Hematopoietic multipotent progenitor cell treated with erythropoietin and hydrocortisone succinate and interleukin-3 and kit ligand, for 8 days (in vitro differentiated cells): ENCODE data around the gene GALNT18.
"Not testable (repeated sequence)": the region's sequence is repeated elsewhere in the genome, so short reads cannot be mapped to it uniquely, and the experiment has no call there.

Experiments used
- DNase-seq: peaks from one replicate; pipeline ENCODE4 v3.0.0-alpha.2; 2015

Gene GALNT18

DNA sequence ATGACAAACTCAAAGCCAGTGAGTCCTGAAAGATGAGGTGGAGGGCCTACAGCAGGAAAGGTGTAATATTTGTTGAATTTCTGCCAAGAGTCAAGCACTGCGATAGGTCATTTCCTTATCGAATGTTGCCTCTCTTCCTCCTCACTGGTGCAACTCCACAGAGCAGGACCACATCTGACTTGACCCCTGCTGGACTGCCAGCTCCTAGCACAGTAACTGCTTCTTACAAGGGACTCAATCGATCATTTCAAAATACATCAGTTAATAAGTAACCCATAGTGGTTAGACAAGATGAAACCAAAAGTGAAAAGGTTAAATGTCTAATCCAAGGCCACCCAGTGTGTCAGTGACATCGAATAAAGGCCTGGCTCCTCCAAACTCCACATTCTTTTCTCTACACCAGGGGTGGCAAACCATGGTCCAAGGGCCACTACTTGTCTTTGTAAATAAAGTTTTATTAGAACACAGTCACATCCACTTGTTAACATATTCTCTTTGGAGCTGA lies 170.3 kb downstream of the GALNT18 start:
- DNase-seq = no peak

DNA sequence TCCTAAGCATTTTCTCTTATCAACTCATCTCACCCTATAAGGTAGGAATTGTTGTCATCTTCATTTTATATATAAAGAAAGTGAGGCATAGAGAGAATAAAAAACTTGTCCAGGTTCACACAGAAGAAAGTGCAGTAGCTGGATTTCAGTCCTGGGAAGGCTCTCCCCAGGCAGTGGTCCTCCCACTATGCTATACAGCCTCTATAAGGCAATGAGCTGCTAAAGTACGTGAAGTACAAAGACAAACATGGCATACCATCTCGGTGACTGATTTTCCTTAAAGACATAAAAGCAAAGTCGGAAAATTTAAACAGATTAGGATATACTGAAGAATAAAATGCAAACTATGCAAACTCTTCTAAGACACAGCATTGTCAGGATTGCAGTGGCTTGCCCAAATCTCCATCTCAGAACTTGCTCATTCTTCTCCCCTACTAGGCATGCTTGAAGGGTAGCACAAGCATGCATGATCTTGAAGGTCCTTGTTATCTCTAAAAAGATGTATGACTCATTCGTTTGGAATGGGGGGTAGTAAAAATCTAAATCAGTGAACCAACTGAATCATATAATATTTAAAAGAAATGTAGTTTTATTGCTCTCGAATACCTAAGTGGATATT lies 171.0 kb downstream of the GALNT18 start:
- DNase-seq = no peak

DNA sequence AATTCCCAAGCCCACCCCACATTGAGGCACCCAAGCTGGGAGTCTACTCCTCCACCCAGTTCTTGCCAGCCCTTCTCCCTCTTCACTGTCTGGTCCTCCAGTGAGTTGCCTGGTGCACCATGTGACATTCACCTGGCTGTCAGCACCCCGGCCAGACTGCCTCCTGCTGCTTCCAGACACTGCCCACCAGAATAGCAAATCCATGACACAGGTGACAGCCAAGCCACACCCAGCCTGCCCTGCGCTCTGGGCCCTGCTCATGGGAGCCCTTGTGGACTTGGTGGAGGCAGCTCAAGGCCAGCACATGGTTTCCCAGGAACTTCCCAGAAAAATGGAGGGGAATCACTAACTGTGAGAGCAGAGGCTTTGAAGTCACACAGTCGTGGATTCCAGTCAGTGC lies 172.5 kb downstream of the GALNT18 start:
- no peak for DNase-seq

DNA sequence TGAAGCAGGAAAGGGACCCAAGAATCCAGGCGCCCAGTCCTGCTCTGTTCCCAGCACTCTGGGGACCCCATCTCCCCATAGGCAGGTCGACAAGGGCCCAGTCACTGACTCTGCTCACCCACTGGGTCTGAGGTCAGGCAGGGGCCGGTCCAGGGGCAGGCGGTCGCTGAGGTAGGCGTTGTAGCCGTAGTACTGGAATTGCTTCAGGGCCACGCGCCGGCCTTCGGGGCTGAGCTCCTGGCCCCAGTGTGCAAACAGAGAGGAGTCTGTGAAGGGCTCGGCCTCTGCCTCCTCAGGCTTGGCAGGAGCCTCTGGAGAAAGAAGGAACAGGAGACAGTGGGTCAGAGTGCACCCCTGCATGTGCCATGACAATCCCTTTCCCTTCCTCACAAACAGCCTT lies 173.2 kb downstream of the GALNT18 start:
- DNase-seq = no peak

DNA sequence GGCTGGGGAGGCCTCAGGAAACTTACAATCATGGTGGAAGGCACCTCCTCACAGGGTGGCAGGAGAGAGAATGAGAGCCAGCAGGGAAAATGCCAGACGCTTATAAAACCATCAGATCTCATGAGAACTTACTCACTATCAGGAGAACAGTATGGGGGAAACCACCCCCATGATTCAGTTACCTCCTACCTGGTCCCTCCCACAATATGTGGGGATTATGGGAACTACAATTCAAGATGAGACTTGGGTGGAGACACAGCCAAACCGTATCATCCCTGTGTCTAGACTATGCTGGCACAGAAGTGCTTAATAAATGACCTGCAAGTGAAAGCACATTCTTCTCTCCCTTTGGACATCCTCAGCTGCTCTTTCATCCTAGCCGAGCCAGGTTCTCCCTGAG lies 174.2 kb downstream of the GALNT18 start:
- not testable (repeated sequence) for DNase-seq

DNA sequence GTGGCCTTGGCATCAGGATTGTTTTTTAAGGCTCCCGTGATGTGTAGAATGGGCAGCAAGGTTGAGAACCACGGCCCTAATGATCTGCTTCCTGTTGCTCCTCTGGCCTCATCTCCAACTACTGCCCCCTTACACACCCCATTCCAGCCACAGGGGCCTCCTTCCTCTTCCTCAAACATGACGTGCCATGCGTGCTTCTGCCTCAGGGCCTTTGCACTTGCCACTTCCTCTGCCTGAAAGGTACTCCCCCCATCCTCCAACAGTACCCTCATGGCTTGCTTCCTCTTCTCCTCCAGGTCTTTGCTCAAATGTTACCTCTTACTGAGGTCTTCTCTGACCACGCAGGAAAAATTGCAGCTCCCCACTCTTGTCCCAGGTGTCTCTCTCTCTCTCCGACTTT lies 174.8 kb downstream of the GALNT18 start:
- no peak for DNase-seq

DNA sequence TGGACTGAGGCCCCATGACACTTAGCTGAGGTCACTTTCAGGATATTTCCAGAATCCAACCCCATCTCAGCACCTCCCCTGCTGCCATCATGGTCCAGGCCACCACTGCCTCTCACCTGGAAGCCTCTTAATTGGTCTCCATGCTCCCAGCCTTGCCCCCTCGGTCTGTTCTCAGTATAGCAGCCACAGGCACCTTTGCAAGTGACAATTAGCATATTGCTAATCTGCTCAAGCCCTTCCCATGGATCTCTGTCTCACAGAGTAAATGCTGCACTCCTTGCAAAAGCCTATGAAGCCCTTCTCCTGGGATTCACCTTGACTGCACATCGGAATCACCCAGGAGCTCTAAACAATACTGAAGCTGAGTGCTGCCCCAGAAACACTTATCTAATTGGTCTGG lies 175.2 kb downstream of the GALNT18 start:
- no peak for DNase-seq

DNA sequence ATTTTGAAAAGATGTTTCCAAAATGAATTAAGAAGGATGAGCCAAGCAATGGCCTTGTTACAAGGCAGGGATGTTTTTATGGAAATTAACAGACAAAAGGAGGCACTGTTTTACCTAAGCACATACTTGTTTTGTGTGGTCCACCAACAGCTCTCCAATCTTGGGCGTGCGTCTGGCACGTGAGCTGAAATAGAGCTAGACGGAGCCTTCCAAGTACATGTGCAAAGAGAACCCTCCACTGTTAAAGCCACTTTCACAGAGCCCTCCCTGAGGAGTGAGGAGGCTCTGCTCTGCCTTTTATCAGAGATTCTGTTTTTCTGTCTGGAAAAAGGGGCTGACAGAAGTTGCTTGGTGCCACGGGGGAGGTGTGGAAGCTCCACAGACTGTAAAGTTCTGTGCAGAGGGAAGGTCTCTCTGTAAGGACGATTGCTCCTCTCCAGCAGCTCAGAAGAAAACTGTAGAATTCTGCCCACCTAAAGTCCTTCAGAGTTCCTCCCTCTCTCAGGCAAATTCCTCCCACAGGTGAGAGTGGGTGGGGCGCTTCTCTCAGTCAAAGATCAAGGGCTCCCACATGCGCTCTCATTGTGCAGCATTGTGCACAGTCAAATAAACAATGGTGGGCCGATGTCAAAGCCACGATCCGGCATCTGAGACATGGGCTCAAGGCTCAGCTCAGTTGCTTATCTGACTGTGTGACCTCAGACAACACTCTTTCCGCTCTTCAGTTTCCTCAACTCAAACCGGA lies 176.2 kb downstream of the GALNT18 start:
- DNase-seq = no peak

DNA sequence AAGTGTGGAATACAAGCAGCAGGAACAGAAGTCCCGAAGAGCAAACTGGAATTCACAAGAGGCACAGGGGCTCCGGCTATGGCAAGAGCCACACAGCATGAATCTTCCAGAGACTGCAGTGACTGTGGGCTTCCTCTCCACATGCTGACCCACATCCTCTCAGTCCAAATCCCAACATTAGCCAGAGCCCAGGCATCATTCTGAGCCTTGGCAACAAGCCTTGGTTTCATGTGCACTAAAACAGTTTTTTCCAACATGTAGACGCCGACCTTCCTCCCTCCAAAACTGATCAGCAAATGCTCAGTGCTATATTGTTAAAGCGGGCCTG lies 177.0 kb downstream of the GALNT18 start:
- no peak for DNase-seq

DNA sequence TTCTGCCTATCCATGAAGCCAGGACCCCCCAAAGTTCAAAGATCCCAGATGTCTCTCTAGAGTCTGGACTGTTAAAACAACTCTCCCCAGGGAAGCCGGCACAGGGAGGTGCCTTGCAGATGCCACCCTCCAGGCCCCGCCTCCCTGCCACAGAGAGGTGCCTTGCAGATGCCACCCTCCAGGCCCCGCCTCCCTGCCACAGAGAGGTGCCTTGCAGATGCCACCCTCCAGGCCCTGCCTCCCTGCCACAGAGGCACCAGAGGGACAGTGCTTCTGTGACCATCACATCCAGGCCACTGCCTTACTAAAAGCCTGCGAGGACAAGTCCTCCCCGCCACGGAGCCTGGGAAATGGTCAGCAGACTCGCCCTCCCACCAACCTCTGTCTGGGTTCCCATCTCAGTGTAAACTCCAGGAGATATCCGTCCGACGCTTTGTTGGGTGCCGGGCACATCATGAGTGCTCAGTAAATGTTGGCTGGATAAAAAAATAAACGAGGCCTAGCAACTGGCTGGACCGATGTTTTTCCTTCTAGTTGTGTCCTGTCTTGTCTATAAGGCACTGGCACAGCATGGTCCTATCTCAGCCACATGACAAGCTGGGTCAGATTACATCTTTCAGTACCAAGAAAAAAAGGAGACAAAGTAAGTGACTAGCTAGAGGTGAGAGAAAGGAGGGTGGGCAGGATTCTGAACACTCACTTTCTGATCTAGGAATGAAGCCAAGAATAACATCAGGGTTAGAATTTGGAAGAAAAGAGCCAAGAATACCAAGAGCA lies 177.6 kb downstream of the GALNT18 start:
- no peak for DNase-seq

DNA sequence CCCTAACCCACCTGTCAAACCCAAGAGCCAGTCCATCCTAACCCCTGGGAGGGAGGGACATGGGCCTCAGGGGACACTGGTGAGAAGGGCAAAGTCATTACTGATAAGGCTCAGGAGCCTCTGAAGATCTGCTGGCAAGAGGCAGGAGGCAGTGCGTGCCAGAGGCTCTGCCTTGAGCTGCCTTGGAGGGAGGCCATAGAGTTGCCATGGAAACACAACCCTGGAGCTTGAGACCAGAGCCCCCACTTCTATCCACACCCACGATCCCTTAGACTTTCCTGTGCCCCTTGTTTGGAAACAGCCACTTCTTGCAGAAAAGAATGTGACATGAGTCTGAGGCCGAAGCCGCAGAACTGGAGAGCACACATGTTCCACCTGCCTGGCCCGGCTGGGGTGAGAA lies 179.0 kb downstream of the GALNT18 start:
- peak; percentile 10 for DNase-seq

DNA sequence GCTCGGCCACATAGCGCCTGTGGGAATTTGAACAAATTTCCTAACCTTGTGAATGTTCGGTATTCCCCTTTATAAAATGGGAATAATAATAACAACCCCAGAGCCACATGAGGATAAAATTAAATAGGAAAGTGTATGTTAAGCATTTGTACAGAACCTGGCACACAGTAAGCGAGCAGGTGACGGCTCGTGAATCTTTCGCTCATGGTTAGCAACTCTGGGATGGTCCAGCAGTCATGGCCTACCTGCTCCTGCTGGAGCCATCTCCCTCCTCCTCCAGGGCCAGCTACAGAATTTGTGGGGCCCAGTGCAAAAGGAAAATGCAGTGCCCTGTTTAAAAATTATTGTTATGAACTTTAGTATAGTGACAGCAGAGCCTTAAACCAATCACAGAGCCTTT lies 180.3 kb downstream of the GALNT18 start:
- no peak for DNase-seq

DNA sequence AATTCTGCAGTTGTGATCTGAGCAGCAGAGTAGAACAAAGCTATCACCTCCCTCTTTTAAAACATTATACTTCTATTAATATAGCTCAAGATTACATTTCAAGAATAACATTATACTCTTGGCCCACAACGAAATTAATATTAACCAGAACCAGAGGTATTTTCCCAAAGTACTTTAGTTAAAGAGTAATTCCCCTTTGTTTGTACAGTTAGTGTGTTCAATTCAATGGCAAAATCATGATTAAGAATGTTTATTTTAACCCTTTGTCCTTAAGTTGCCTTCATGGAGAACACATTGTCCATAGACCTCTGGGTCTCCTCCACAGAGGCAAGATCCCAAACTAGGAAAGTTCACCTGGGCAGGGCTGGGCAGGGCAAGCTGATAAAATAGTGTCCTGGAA lies 180.7 kb downstream of the GALNT18 start:
- no peak for DNase-seq

DNA sequence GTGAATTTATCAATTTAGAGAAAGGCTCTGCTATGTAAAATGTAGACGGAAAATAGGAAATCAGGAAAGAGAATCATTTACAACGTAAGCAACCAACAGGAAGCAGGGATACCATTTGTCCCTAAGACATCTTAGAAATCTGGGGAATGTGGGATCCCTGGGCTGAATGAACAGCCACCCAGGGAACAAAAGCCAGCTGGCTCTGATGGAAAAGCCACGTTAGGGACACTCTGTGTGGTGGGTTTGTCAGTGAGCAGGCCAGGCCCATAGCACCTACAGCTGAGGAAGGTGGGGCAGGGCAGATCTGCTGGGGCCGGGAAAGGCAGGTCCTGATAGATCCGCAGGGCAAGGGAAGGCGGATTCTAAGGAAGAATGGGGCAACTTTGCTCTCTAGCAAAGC lies 181.7 kb downstream of the GALNT18 start:
- no peak for DNase-seq

DNA sequence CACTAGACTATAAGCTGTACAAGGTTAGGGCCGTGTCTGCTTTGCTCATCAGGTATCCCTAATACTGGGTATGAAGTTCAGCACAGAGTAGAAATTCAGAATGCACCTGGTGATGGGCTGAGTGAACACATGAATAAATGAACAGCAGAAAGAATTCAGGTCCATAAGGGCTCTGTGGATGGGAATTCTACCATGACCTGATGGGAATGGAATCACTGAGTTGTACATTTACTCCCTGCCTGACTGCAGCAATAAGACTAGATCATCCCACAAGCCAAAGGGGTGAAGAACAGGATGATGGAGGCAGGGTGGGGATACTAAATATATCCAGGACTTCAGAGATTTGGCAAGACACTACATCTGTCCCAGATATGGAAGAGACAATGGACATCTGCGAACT lies 182.2 kb downstream of the GALNT18 start:
- DNase-seq = no peak

DNA sequence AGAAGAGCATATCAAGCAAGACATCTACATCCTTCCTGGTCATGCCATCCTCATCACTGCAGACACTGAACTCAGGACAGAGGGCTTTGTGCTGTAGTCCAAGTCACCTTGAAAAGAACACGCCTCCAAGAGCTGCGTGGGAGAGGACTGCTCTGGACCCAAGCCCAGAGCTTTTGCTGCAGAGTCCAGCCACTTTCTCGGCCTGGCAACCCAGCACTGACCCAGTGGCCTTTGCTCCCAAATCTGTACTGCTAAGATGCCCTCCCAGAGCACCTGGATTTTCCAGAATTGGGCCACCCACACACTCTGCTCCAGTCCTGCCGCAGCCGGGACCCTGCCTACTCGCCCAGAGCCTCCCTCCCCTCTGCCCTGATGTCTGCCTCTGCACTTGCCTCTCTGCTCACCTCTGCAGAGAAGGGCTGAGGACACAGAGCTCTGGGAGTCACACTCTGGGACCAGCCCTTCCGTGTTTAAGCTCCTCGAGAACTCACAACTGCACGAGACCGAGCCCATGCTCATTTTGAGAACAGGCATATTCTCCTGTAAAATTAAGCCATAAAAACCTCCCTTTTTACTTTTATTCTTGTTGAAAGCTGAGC lies 185.0 kb downstream of the GALNT18 start:
- no peak for DNase-seq

DNA sequence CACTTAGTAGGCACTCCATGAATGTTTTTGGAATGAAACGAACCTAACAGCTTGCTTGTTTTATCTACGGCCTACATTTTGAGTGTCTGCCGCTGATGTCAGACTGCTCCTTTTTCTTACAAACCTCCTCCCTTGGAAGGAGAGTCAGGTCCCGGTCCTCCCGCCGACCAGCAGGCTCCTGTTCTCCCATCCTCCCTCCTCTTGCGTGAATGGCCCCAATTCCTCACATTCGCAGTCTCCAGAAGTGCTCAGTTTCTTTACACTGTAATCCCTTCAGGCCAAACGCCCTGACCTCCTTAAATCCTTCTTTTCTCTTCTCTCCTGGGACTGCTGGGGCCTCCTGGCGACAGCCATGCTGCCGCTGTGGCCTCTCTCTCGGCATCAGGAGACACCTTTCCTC lies 186.2 kb downstream of the GALNT18 start:
- no peak for DNase-seq

DNA sequence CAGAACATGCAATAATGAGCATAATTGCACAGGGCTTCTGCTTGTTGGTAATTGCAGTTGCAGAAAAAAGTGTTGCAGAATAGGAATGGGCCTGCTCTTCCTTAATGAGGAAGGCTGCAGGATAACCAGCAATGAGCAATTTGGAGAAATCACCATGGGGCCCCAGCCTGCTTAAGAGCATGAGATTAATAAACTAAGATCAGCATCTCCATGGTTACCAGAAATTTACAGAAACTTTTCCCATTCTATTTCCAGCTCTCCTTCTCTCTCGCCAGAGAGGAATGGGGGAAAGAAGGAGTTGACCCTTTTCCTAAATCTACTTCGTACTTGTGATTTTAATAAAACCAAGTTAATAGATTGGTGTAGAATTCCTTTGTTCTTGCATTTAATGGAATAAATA lies 187.8 kb downstream of the GALNT18 start:
- DNase-seq = no peak

DNA sequence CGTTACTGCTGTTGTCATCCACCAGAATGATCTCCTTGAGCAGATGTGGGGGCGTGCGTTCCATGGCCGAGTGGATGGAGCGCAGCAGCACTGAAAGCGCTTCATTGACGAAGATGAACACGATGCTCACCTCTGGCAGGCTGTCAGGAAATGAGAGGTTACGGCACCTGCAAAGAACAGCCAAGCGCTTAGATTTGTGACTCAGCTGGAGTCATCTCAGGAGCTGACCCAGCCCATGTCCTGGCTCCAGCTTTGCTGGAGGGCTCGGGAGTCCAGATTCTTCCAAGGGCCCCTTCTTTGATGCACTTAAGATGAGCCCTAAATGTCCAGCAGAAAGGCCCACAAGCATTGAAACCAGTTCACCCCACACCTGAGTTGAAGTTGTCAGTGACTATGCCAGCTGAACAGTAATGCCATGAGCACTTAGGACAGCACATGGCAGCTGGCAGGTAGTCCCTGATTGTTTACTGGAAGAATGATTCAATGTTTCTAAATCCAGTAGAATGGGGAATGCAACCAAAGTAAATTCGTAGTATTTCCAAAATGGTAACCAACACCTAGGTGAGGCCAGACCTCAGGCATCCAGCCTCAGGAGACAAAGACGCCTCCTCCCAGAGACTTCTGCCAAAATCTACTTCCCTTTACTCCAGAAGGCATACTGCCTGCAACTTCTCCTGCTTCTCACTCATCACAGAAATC lies 189.0 kb downstream of the GALNT18 start:
- DNase-seq = no peak

DNA sequence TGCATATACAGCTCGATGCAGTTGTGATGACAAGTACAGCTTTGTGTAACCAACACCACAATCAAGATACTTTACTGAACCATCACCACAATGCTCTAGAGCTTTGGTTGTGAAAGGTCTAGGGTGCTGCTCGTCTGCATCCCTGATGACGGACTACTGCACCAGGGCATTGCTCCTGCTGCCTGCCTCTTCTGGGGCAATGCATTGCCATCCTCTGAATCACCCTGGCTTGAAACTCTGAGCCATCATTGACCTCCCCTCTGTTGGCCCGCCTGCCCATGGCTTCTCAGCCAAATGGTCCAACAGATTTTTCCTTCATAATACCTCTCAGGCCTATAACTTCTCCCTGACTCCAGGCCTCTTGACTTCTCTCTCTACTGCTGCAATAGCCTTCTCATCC lies 191.4 kb downstream of the GALNT18 start:
- DNase-seq = no peak

DNA sequence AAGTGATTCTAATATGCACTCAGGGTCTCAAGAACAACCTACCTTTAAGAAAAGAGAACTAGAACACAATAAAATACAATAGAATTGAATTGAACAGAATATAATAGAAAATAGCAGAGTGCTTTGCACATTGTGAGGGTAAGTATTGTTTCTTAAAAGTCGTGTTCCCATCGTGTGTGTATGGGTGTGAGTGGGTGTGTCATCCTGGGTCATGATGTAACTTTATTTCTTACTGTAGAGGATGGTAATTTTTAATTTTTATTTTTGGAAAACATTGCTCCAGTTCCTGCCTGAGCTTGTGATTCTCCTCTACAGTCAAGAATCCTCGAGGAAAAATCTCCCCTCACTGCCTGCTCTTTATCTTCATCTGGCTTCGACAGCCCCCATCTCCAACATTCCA lies 193.1 kb downstream of the GALNT18 start:
- DNase-seq = no peak

DNA sequence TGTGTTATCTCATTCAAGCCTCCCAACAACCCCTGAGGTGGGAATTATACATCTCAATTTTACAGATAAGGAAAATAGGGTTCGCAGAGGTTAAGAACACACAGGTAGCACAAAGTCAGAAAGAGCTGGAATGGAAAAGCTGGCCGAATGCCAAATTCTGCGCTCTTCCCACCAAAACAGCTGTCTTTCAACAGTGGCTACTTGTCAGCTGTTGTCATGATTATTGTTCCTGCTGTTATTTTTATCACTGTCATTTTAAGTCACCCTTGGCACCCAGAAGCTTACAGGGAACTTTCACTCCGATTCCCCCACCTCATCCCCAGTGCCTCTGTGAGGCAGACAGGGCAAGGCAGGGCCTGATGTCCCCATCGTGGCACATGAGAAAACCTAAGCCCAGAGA lies 194.3 kb downstream of the GALNT18 start:
- DNase-seq = no peak

DNA sequence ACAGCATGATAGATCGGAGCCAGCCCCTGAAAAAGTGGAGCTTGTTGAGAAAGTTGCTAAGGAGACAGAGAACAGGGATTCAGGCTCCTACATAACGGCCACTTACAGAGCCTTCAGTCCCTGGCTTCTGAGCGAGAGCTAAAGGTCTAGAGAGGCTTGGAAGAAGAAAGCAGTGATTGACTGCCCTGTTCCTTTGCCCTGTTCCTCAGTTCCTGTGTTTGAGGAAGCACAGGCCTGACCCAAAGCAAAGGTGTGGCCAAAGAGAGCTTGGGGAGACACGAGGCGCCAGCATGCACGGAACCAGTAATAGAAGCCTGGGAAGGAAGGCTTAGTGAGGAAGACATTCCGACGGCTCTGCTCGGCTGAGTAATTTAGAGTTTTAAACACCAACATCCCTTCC lies 194.7 kb downstream of the GALNT18 start:
- no peak for DNase-seq
